Endothelial cell of umbilical vein (primary cell): ENCODE data around the gene SLC4A11. TPM values are rescaled to one million over a fixed set of nuclear protein-coding genes. Genes with fewer than 3 reads are reported as not detected.
A peak's percentile ranks its signal among the peaks of the same experiment; 100 is the strongest.

Experiments used
- BruUV-seq: library from RNA; stranded (reverse); fragments of 400-500 nt; replicated peaks from 2 replicates; lab custom pipeline; 2021; lab: Mats Ljungman, UMichigan
- CTCF ChIA-PET: fragments of 300-600, 350-600 bp; sonication (Branson Sonifier 250); formaldehyde crosslinking; loops from one replicate; lab custom pipeline; 2021; ENCODE audit warnings: antibody characterized with exemption, inconsistent platforms; lab: Charles Lee
- POLR2A ChIA-PET: fragments of 300-600, 350-600 bp; sonication (Branson Sonifier 250); formaldehyde crosslinking; loops from one replicate; lab custom pipeline; 2021; ENCODE audit warnings: antibody characterized with exemption, inconsistent platforms; lab: Charles Lee
- DNase-seq: peaks from one replicate; pipeline ENCODE4 v3.0.0-alpha.2; 2011; ENCODE audit warnings: low read depth, low spot score
- FAIRE-seq: peaks from 2 replicates; lab custom pipeline; 2011; peaks lifted over from hg19 to GRCh38; lab: Jason Lieb, UNC
- H2AFZ ChIP-seq: 2 replicates; pipeline ENCODE4 v1.6.0; 2012; ENCODE audit warnings: low read depth, low read length, control low read depth, inconsistent platforms
- H3K27ac ChIP-seq: 2 replicates; pipeline ENCODE4 v1.5.1; 2011; ENCODE audit warnings: low read depth, mild to moderate bottlenecking, control low read depth, low read length, moderate library complexity; ENCODE audit not compliant: insufficient read depth
- H3K27me3 ChIP-seq, 2 experiments: 2 replicates each; pipeline versions ENCODE4 v1.6.0 to v1.6.1; 2011; ENCODE audit warnings: low read length in 2 of 2, mixed read lengths in 1 of 2; ENCODE audit not compliant: control insufficient read depth in 2 of 2, insufficient read depth in 2 of 2
- H3K36me3 ChIP-seq, 2 experiments: 2 replicates in 1 of 2; 3 replicates in 1 of 2; pipeline ENCODE4 v1.5.1; 2011; ENCODE audit warnings: low read length in 2 of 2, mild to moderate bottlenecking in 1 of 2, moderate library complexity in 1 of 2; ENCODE audit not compliant: control insufficient read depth in 2 of 2, insufficient read depth in 2 of 2; ENCODE audit errors: extremely low read depth in 1 of 2
- H3K4me1 ChIP-seq: 3 replicates; pipeline ENCODE4 v1.5.1; 2011; ENCODE audit warnings: mild to moderate bottlenecking, low read length; ENCODE audit not compliant: control insufficient read depth, insufficient read depth; ENCODE audit errors: extremely low read depth
- H3K4me2 ChIP-seq: 2 replicates; pipeline ENCODE4 v1.6.1; 2011; ENCODE audit warnings: low read length, control low read depth, mixed read lengths; ENCODE audit not compliant: insufficient read depth
- H3K4me3 ChIP-seq, 3 experiments: fragments of 200-600 bp in 1 of 3; sonication (generic), shearing (Covaris generic) in 1 of 3; replicated peaks in 1 of 3; 2 replicates each; pipeline ENCODE4 v1.5.1; 2011 to 2016; ENCODE audit warnings: control low read depth in 3 of 3, low read length in 3 of 3, mild to moderate bottlenecking in 2 of 3, inconsistent platforms in 1 of 3, low read depth in 1 of 3, moderate library complexity in 1 of 3; ENCODE audit not compliant: insufficient read depth in 1 of 3
- H3K79me2 ChIP-seq: 2 replicates; pipeline ENCODE4 v1.6.0; 2012; ENCODE audit warnings: low read length, inconsistent platforms; ENCODE audit not compliant: control insufficient read depth, insufficient read depth
- H3K9ac ChIP-seq: replicated peaks from 2 replicates; pipeline ENCODE3; 2011; ENCODE audit warnings: low read length, control low read depth; ENCODE audit not compliant: insufficient read depth; ENCODE audit errors: extremely low read depth
- H3K9me1 ChIP-seq: replicated peaks from 3 replicates; pipeline ENCODE4 v1.6.0; 2011; ENCODE audit warnings: mild to moderate bottlenecking, low read length; ENCODE audit not compliant: control insufficient read depth, insufficient read depth; ENCODE audit errors: extremely low read depth
- H3K9me3 ChIP-seq: replicated peaks from 2 replicates; pipeline ENCODE4 v1.5.1; 2012; ENCODE audit warnings: low read length, inconsistent platforms; ENCODE audit not compliant: control insufficient read depth, insufficient read depth
- H4K20me1 ChIP-seq: replicated peaks from 2 replicates; pipeline ENCODE3; 2011; ENCODE audit warnings: mild to moderate bottlenecking, low read length; ENCODE audit not compliant: control insufficient read depth, insufficient read depth; ENCODE audit errors: extremely low read depth
- EZH2 ChIP-seq: IDR thresholded peaks from 2 replicates; pipeline ENCODE4 v1.6.1; 2012; ENCODE audit warnings: borderline replicate concordance, low read depth, mild to moderate bottlenecking, moderate library complexity, low read length, inconsistent platforms; ENCODE audit not compliant: severe bottlenecking
- FOS ChIP-seq: IDR thresholded peaks from 2 replicates; pipeline ENCODE4 v1.6.1; 2011; ENCODE audit warnings: mild to moderate bottlenecking, low read length, moderate library complexity, borderline replicate concordance; ENCODE audit not compliant: insufficient read depth
- GATA2 ChIP-seq: IDR thresholded peaks from 2 replicates; pipeline ENCODE4 v1.7.0; 2011; ENCODE audit warnings: low read depth, mild to moderate bottlenecking, moderate library complexity, mixed read lengths, low read length; ENCODE audit not compliant: insufficient read length, insufficient read depth
- JUN ChIP-seq: IDR thresholded peaks from 2 replicates; pipeline ENCODE4 v1.6.1; 2011; ENCODE audit warnings: borderline replicate concordance, low read depth; ENCODE audit not compliant: insufficient read length, insufficient read depth
- MYC ChIP-seq: IDR thresholded peaks from one replicate; pipeline ENCODE4 v1.6.1; 2011; ENCODE audit warnings: mild to moderate bottlenecking, low read depth, low read length
- POLR2A ChIP-seq: IDR thresholded peaks from 2 replicates; pipeline ENCODE4 v1.6.1; 2012; ENCODE audit warnings: low read depth, mild to moderate bottlenecking, control low read depth, low read length
- POLR2AphosphoS5 ChIP-seq: IDR thresholded peaks from 2 replicates; pipeline ENCODE4 v1.6.1; 2012; ENCODE audit warnings: low read depth, mild to moderate bottlenecking, control low read depth, low read length, moderate library complexity; ENCODE audit not compliant: insufficient read depth
- dilution Hi-C: fragments of 300-500 bp; cut with MboI; formaldehyde crosslinking; loops from one replicate; pipeline ENCODE4 v1.15.0; 2019; ENCODE audit warnings: low sequenced_read_pairs; ENCODE audit not compliant: extremely low pct_ligation_motif_present
- intact Hi-C: fragments of 100-400 bp; cut with micrococcal nuclease; formaldehyde crosslinking; loops from one replicate; pipeline ENCODE4 v1.10.0; 2022
- polyA plus RNA-seq, 4 experiments: library from polyadenylated mRNA; depleted of rRNA in 3 of 4; stranded (reverse) in 3 of 4; unstranded in 1 of 4; fragments of >200 nt; gene quantifications; 2 replicates each; pipeline versions ENCODE4 v1.2.1 to v1.2.3, GENCODE V29; 2011 to 2012; ENCODE audit warnings: missing spikeins in 1 of 4
- total RNA-seq: library from RNA; stranded (reverse); gene quantifications from 2 replicates; pipeline ENCODE4 v1.2.3, GENCODE V29; 2021
- TF ChIP-seq, protein P1 (sequence below): IDR thresholded peaks from 2 replicates; pipeline ENCODE4 v1.6.1; 2011; ENCODE audit not compliant: insufficient read depth, insufficient read length
- TF ChIP-seq, protein P2 (sequence below), 2 donors: IDR thresholded peaks; 1 replicate in 1 of 2; 2 replicates in 1 of 2; pipeline ENCODE4 v1.5.1; 2011; ENCODE audit warnings: low read length in 2 of 2, mild to moderate bottlenecking in 2 of 2, moderate library complexity in 2 of 2, control low read depth in 1 of 2, inconsistent platforms in 1 of 2, low read depth in 1 of 2; ENCODE audit not compliant: insufficient read depth in 1 of 2; ENCODE audit errors: extremely low read depth in 1 of 2

SLC4A11 gene
- total and polyA plus RNA-seq, 2 donors (not counting 3 experiments of a cell fraction or from before 2014, with no cell fraction given) = 5.7 to 10.2 TPM

DNA sequence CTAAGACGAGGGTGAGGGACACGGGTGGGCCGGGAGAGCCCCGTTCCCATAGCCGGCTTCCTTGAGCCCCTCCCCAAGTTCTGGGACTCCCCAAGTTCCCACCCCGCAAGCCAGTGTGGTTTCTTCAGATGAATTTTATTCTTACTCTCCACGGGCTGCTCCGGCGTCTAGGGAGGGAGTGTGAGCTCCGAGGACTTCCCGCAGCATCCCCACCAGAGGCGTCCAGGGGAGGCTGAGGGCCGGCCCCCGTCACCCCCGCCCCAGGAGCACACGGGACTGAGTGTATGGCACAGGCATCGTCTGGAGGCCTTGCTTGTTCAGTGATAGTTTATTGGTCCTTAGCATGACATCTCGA lies 10.0 kb upstream of the SLC4A11 start:
- no peak for DNase-seq
- H3K4me1 ChIP-seq = peaks cover 7% of the 10 kb centered on the region
- dilution Hi-C loops = no loop called here
- H3K27me3 ChIP-seq = peaks cover 0 to 11% of the 10 kb centered on the region in 2 experiments
- peak overlapping the region in 2 of 3 experiments; percentile 37 to 43 for H3K4me3 ChIP-seq
- H3K27ac ChIP-seq = no peak overlapping the region
- H2AFZ ChIP-seq = peak overlapping the region; percentile 50
- peaks cover 2 to 4% of the 10 kb centered on the region in 2 experiments for H3K36me3 ChIP-seq
- intact Hi-C loops = no loop called here
- TF ChIP-seq, protein P1, sequence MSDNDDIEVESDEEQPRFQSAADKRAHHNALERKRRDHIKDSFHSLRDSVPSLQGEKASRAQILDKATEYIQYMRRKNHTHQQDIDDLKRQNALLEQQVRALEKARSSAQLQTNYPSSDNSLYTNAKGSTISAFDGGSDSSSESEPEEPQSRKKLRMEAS = no peak
- TF ChIP-seq FOS (no peak), GATA2 (no peak), POLR2AphosphoS5 (no peak), JUN (no peak), POLR2A (no peak), MYC (no peak), EZH2 (no peak)
- TF ChIP-seq, protein P2, sequence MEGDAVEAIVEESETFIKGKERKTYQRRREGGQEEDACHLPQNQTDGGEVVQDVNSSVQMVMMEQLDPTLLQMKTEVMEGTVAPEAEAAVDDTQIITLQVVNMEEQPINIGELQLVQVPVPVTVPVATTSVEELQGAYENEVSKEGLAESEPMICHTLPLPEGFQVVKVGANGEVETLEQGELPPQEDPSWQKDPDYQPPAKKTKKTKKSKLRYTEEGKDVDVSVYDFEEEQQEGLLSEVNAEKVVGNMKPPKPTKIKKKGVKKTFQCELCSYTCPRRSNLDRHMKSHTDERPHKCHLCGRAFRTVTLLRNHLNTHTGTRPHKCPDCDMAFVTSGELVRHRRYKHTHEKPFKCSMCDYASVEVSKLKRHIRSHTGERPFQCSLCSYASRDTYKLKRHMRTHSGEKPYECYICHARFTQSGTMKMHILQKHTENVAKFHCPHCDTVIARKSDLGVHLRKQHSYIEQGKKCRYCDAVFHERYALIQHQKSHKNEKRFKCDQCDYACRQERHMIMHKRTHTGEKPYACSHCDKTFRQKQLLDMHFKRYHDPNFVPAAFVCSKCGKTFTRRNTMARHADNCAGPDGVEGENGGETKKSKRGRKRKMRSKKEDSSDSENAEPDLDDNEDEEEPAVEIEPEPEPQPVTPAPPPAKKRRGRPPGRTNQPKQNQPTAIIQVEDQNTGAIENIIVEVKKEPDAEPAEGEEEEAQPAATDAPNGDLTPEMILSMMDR (IDR thresholded peaks at IDR 0.05; ENCODE audit: extremely low read depth in 1 of 2, insufficient read depth in 1 of 2, low read depth in 1 of 2, low read length in 2 of 2) = no peak
- POLR2A ChIA-PET = no interaction called here
- no TSS peak for BruUV-seq
- no peaks in the 10 kb centered on the region for H3K9me3 ChIP-seq
- H3K9ac ChIP-seq = no peak overlapping the region
- FAIRE-seq = no peak
- H3K4me2 ChIP-seq = peak overlapping the region; percentile 82
- H3K9me1 ChIP-seq = no peaks in the 10 kb centered on the region
- CTCF ChIA-PET = interaction anchor here (1.1 to 5.2 kb wide), 9 partner anchors 9 to 195 kb away, joined by 3 to 26 read pairs (median 6); partner anchors contain the start of gene SLC4A11
- no peaks in the 10 kb centered on the region for H3K79me2 ChIP-seq
- no peaks in the 10 kb centered on the region for H4K20me1 ChIP-seq
